22Rv1 (cell line): ENCODE results near the gene CST7.

ENCODE experiments used
- ZFX ChIP-seq: fragments of 450-650 bp; IDR thresholded peaks from 2 replicates; pipeline ENCODE4 v1.6.1; 2017; ENCODE audit warnings: antibody characterized with exemption, borderline replicate concordance
- TF ChIP-seq, protein P1 (sequence below): fragments of 450-650 bp; IDR thresholded peaks from 2 replicates; pipeline ENCODE4 v1.5.1; 2017; ENCODE audit warnings: mild to moderate bottlenecking

GRCh38 chr20:24965065-24965919 is 16.2 kb downstream of the CST7 start:
- TF ChIP-seq, protein P1, sequence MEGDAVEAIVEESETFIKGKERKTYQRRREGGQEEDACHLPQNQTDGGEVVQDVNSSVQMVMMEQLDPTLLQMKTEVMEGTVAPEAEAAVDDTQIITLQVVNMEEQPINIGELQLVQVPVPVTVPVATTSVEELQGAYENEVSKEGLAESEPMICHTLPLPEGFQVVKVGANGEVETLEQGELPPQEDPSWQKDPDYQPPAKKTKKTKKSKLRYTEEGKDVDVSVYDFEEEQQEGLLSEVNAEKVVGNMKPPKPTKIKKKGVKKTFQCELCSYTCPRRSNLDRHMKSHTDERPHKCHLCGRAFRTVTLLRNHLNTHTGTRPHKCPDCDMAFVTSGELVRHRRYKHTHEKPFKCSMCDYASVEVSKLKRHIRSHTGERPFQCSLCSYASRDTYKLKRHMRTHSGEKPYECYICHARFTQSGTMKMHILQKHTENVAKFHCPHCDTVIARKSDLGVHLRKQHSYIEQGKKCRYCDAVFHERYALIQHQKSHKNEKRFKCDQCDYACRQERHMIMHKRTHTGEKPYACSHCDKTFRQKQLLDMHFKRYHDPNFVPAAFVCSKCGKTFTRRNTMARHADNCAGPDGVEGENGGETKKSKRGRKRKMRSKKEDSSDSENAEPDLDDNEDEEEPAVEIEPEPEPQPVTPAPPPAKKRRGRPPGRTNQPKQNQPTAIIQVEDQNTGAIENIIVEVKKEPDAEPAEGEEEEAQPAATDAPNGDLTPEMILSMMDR, result no peak
- no peak for TF ChIP-seq ZFX
